SK-N-SH treated with all-trans-retinoic acid at 6 μM for 48 hours (cell line): ENCODE results near the gene AP3D1.

Source experiments
- ATAC-seq: fragments of 200-7000 bp; cut with Tn5 transposase; 3 replicates; pipeline ENCODE4 v1.9.1; 2020; ENCODE audit warnings: mild to moderate bottlenecking, moderate library complexity
- BACH2 ChIP-seq: fragments of 250-450 bp; sonication (Bioruptor Pico); IDR thresholded peaks from 2 replicates; pipeline ENCODE4 v1.9.0; 2021; ENCODE audit warnings: mild to moderate bottlenecking, borderline replicate concordance
- CREB5 ChIP-seq: fragments of 250-450 bp; sonication (Bioruptor Pico); IDR thresholded peaks from 2 replicates; pipeline ENCODE4 v1.5.1; 2020; ENCODE audit warnings: low read depth, mild to moderate bottlenecking, moderate library complexity
- CSDC2 ChIP-seq: fragments of 250-450 bp; sonication (Bioruptor Pico); IDR thresholded peaks from 2 replicates; pipeline ENCODE4 v1.5.0; 2020; ENCODE audit warnings: mild to moderate bottlenecking, moderate library complexity
- CSRNP3 ChIP-seq: fragments of 250-450 bp; sonication (Bioruptor Pico); IDR thresholded peaks from 2 replicates; pipeline ENCODE4 v1.5.1; 2021; ENCODE audit warnings: mild to moderate bottlenecking, moderate library complexity
- ESRRG ChIP-seq: fragments of 250-450 bp; sonication (Bioruptor Pico); IDR thresholded peaks from 2 replicates; pipeline ENCODE4 v1.6.1; 2021; ENCODE audit warnings: mild to moderate bottlenecking
- GLIS3 ChIP-seq: fragments of 250-450 bp; sonication (Bioruptor Pico); IDR thresholded peaks from 2 replicates; pipeline ENCODE4 v1.5.0; 2020; ENCODE audit warnings: mild to moderate bottlenecking, moderate library complexity
- ISL1 ChIP-seq: fragments of 250-450 bp; sonication (Bioruptor Pico); IDR thresholded peaks from 2 replicates; pipeline ENCODE4 v2.1.2; 2022; ENCODE audit warnings: mild to moderate bottlenecking, moderate library complexity
- OSR1 ChIP-seq: fragments of 250-450 bp; sonication (Bioruptor Pico); IDR thresholded peaks from 2 replicates; pipeline ENCODE4 v1.8.0; 2022; ENCODE audit warnings: moderate library complexity, mild to moderate bottlenecking, inconsistent platforms
- RARB ChIP-seq: fragments of 250-450 bp; sonication (Bioruptor Pico); IDR thresholded peaks from 2 replicates; pipeline ENCODE4 v1.8.0; 2021; ENCODE audit warnings: mild to moderate bottlenecking, moderate library complexity
- SNAI2 ChIP-seq: fragments of 250-450 bp; sonication (Bioruptor Pico); IDR thresholded peaks from 2 replicates; pipeline ENCODE4 v1.5.0; 2020; ENCODE audit warnings: mild to moderate bottlenecking, moderate library complexity
- TCF4 ChIP-seq: fragments of 250-450 bp; sonication (Bioruptor Pico); IDR thresholded peaks from 2 replicates; pipeline ENCODE4 v1.8.0; 2021; ENCODE audit warnings: mild to moderate bottlenecking, moderate library complexity, borderline replicate concordance
- TOX ChIP-seq: fragments of 250-450 bp; sonication (Bioruptor Pico); IDR thresholded peaks from 2 replicates; pipeline ENCODE4 v1.8.0; 2021; ENCODE audit warnings: mild to moderate bottlenecking, moderate library complexity, borderline replicate concordance
- ZC3H10 ChIP-seq: fragments of 250-450 bp; sonication (Bioruptor Pico); IDR thresholded peaks from 2 replicates; pipeline ENCODE4 v1.5.1; 2021; ENCODE audit warnings: mild to moderate bottlenecking, moderate library complexity
- ZFP3 ChIP-seq: fragments of 250-450 bp; sonication (Bioruptor Pico); IDR thresholded peaks from 2 replicates; pipeline ENCODE4 v1.5.0; 2020; ENCODE audit warnings: mild to moderate bottlenecking, moderate library complexity
- ZNF70 ChIP-seq: fragments of 450-650 bp; formaldehyde crosslinking; IDR thresholded peaks from 2 replicates; pipeline ENCODE4 v1.5.0; 2020; ENCODE audit warnings: mild to moderate bottlenecking, moderate library complexity
- ZNF8 ChIP-seq: fragments of 450-650 bp; formaldehyde crosslinking; IDR thresholded peaks from 2 replicates; pipeline ENCODE4 v1.5.0; 2020; ENCODE audit warnings: mild to moderate bottlenecking, moderate library complexity
- TF ChIP-seq, protein P1 (sequence below): fragments of 250-450 bp; sonication (Bioruptor Pico); IDR thresholded peaks from 2 replicates; pipeline ENCODE4 v1.8.0; 2020; ENCODE audit warnings: mild to moderate bottlenecking, moderate library complexity, borderline replicate concordance
- TF ChIP-seq, protein P2 (sequence below): fragments of 250-450 bp; sonication (Bioruptor Pico); IDR thresholded peaks from 2 replicates; pipeline ENCODE4 v1.8.0; 2021; ENCODE audit warnings: low read depth, mild to moderate bottlenecking, moderate library complexity, borderline replicate concordance
- TF ChIP-seq, protein P3 (sequence below): fragments of 250-450 bp; sonication (Bioruptor Pico); IDR thresholded peaks from 2 replicates; pipeline ENCODE4 v1.5.0; 2020; ENCODE audit warnings: mild to moderate bottlenecking, moderate library complexity

Gene AP3D1

DNA sequence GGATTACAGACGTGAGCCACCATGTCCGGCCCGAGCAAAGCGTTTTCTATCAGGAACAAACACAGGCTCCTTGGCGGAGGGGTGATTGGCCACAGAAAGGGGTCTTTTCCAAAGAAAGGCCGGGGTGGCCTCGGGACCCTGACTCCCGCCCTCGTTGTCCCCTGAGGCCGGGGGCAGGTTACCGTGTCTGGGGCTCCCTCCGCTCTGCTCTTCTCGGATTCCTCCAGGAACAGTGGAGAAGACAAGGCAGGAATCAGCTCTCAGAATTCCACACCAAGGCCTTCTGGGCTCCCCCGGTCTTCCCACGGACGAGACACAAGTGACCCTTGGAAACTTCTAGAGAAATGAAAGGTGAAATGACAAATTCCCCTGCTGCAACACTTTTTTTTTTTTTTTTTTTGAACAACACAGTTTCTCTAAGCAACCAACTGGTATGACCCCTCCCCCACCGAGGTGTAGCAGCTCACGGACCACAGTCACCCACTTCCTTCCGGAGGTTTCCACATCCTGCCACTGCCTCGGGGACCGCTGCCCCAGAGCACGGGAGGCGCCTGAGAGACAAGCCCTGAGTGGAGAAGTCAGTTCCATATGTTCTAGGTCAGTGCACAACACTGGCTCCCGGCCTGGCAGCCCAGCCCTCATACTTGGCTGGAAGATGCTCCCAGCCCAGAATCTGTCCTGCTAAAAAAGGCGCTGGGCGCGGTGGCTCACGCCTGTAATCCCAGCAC, 66.2 kb downstream of the AP3D1 start:
- TF ChIP-seq CREB5 (no peak), ZNF8 (CRISPR knock-in tag) (no peak), SNAI2 (CRISPR knock-in tag) (no peak), GLIS3 (CRISPR knock-in tag) (no peak), CSDC2 (no peak), OSR1 (CRISPR knock-in tag) (no peak), ESRRG (CRISPR knock-in tag) (no peak), CSRNP3 (CRISPR knock-in tag) (no peak), TCF4 (CRISPR knock-in tag) (no peak), ZFP3 (CRISPR knock-in tag) (no peak)
- TF ChIP-seq, protein P1, sequence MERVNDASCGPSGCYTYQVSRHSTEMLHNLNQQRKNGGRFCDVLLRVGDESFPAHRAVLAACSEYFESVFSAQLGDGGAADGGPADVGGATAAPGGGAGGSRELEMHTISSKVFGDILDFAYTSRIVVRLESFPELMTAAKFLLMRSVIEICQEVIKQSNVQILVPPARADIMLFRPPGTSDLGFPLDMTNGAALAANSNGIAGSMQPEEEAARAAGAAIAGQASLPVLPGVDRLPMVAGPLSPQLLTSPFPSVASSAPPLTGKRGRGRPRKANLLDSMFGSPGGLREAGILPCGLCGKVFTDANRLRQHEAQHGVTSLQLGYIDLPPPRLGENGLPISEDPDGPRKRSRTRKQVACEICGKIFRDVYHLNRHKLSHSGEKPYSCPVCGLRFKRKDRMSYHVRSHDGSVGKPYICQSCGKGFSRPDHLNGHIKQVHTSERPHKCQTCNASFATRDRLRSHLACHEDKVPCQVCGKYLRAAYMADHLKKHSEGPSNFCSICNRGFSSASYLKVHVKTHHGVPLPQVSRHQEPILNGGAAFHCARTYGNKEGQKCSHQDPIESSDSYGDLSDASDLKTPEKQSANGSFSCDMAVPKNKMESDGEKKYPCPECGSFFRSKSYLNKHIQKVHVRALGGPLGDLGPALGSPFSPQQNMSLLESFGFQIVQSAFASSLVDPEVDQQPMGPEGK (CRISPR knock-in tag), result no peak
- TF ChIP-seq, protein P2, sequence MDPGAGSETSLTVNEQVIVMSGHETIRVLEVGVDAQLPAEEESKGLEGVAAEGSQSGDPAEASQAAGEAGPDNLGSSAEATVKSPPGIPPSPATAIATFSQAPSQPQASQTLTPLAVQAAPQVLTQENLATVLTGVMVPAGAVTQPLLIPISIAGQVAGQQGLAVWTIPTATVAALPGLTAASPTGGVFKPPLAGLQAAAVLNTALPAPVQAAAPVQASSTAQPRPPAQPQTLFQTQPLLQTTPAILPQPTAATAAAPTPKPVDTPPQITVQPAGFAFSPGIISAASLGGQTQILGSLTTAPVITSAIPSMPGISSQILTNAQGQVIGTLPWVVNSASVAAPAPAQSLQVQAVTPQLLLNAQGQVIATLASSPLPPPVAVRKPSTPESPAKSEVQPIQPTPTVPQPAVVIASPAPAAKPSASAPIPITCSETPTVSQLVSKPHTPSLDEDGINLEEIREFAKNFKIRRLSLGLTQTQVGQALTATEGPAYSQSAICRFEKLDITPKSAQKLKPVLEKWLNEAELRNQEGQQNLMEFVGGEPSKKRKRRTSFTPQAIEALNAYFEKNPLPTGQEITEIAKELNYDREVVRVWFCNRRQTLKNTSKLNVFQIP (CRISPR knock-in tag), result no peak
- no peak for ATAC-seq

DNA sequence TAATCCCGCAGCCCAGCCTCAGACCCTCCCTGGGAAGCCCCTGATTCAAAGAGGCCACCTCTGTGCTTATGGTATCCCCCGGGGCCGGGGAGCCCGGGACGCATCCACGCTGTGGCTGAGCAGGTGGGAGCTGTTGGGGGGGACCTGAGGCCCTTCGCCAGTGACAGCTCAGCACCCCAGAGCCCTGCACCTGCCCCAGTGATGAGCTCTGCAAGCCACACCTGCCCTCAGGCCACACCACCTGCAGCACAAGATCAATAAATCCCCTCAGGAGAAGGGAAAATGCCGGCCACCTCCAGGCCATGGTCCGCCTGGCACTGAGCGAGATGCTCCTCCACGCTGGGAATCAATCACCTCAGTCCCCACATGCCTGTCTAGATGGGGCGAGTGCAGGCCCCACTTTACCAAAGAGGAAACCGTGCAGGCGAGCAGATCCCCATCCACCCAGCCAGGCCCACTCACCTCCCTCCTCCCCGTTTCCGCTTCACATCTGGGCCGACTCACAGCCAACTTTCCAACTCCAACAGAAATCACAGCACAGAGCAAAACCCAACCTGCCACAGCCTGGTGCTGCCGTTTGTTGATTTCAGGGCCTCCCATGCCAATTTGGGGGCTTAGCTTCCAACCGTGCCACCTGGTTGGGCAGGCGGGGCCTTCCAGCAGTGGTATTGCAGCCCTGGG, 68.1 kb downstream of the AP3D1 start:
- ATAC-seq, result no peak
- TF ChIP-seq SNAI2 (CRISPR knock-in tag) (no peak), GLIS3 (CRISPR knock-in tag) (no peak), OSR1 (CRISPR knock-in tag) (no peak), ZNF70 (CRISPR knock-in tag) (no peak), ZNF8 (CRISPR knock-in tag) (no peak), BACH2 (CRISPR knock-in tag) (no peak), TCF4 (CRISPR knock-in tag) (no peak), CSRNP3 (CRISPR knock-in tag) (no peak), ESRRG (CRISPR knock-in tag) (no peak), ISL1 (CRISPR knock-in tag) (no peak), TOX (CRISPR knock-in tag) (no peak), ZC3H10 (CRISPR knock-in tag) (no peak), ZFP3 (CRISPR knock-in tag) (no peak), RARB (CRISPR knock-in tag) (no peak), CSDC2 (no peak)
- TF ChIP-seq, protein P3, sequence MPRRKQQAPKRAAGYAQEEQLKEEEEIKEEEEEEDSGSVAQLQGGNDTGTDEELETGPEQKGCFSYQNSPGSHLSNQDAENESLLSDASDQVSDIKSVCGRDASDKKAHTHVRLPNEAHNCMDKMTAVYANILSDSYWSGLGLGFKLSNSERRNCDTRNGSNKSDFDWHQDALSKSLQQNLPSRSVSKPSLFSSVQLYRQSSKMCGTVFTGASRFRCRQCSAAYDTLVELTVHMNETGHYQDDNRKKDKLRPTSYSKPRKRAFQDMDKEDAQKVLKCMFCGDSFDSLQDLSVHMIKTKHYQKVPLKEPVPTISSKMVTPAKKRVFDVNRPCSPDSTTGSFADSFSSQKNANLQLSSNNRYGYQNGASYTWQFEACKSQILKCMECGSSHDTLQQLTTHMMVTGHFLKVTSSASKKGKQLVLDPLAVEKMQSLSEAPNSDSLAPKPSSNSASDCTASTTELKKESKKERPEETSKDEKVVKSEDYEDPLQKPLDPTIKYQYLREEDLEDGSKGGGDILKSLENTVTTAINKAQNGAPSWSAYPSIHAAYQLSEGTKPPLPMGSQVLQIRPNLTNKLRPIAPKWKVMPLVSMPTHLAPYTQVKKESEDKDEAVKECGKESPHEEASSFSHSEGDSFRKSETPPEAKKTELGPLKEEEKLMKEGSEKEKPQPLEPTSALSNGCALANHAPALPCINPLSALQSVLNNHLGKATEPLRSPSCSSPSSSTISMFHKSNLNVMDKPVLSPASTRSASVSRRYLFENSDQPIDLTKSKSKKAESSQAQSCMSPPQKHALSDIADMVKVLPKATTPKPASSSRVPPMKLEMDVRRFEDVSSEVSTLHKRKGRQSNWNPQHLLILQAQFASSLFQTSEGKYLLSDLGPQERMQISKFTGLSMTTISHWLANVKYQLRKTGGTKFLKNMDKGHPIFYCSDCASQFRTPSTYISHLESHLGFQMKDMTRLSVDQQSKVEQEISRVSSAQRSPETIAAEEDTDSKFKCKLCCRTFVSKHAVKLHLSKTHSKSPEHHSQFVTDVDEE (CRISPR knock-in tag), result no peak
- TF ChIP-seq, protein P1 (CRISPR knock-in tag), result no peak
